KMS-11 (cell line): ENCODE data around the gene RIOK2.

Source experiments
- H2AFZ ChIP-seq: fragments of 200-600 bp; sonication (generic); 2 replicates; pipeline ENCODE4 v1.6.1; 2016; ENCODE audit warnings: antibody characterized with exemption, mixed run types, low read depth
- H3K27ac ChIP-seq: fragments of 200-600 bp; sonication (generic); 2 replicates; pipeline ENCODE4 v1.6.1; 2016; ENCODE audit warnings: mild to moderate bottlenecking, mixed run types
- H3K27me3 ChIP-seq: fragments of 200-600 bp; sonication (generic); 2 replicates; pipeline ENCODE4 v1.6.1; 2017; ENCODE audit warnings: mild to moderate bottlenecking, low read depth, mixed run types, moderate library complexity; ENCODE audit not compliant: insufficient read depth
- H3K36me3 ChIP-seq: fragments of 200-600 bp; sonication (generic); 2 replicates; pipeline ENCODE4 v1.6.1; 2017; ENCODE audit warnings: mild to moderate bottlenecking, mixed run types; ENCODE audit not compliant: insufficient read depth
- H3K4me1 ChIP-seq: fragments of 200-600 bp; sonication (generic); 2 replicates; pipeline ENCODE4 v1.6.1; 2016; ENCODE audit warnings: mild to moderate bottlenecking, low read depth, mixed run types; ENCODE audit not compliant: poor library complexity, severe bottlenecking
- H3K4me2 ChIP-seq: fragments of 200-600 bp; sonication (generic); 2 replicates; pipeline ENCODE4 v1.7.0; 2016; ENCODE audit warnings: mild to moderate bottlenecking, mixed run types
- H3K4me3 ChIP-seq: fragments of 200-600 bp; sonication (generic); IDR thresholded peaks from 2 replicates; pipeline ENCODE4 v1.6.1; 2017; ENCODE audit warnings: low read depth, low read length, mixed read lengths; ENCODE audit not compliant: insufficient read depth
- H3K79me2 ChIP-seq: fragments of 200-600 bp; sonication (generic); 2 replicates; pipeline ENCODE4 v1.6.1; 2016; ENCODE audit warnings: low read depth, mixed run types; ENCODE audit not compliant: insufficient read depth
- H3K9ac ChIP-seq: fragments of 200-600 bp; sonication (generic); 2 replicates; pipeline ENCODE4 v1.6.1; 2016; ENCODE audit warnings: mild to moderate bottlenecking, mixed run types
- H4K20me1 ChIP-seq: fragments of 200-600 bp; sonication (generic); 2 replicates; pipeline ENCODE4 v1.6.1; 2016; ENCODE audit warnings: mild to moderate bottlenecking, mixed run types; ENCODE audit not compliant: insufficient read depth
- TF ChIP-seq, protein P1 (sequence below): fragments of 200-600 bp; sonication (generic); conservative IDR thresholded peaks from 2 replicates; pipeline ENCODE4 v1.6.1; 2017; ENCODE audit warnings: low read depth, mild to moderate bottlenecking, antibody characterized with exemption, low read length, moderate library complexity, mixed read lengths

Gene RIOK2

GRCh38 chr5:97112230-97112629 is 70.8 kb downstream of the RIOK2 start:
- H3K36me3 ChIP-seq = no peaks in the 10 kb centered on the region
- peaks cover 14% of the 10 kb centered on the region for H3K4me1 ChIP-seq
- no peaks in the 10 kb centered on the region for H3K79me2 ChIP-seq
- H2AFZ ChIP-seq = no peak overlapping the region
- no peak overlapping the region for H3K4me2 ChIP-seq
- no peak overlapping the region for H3K4me3 ChIP-seq
- TF ChIP-seq, protein P1, sequence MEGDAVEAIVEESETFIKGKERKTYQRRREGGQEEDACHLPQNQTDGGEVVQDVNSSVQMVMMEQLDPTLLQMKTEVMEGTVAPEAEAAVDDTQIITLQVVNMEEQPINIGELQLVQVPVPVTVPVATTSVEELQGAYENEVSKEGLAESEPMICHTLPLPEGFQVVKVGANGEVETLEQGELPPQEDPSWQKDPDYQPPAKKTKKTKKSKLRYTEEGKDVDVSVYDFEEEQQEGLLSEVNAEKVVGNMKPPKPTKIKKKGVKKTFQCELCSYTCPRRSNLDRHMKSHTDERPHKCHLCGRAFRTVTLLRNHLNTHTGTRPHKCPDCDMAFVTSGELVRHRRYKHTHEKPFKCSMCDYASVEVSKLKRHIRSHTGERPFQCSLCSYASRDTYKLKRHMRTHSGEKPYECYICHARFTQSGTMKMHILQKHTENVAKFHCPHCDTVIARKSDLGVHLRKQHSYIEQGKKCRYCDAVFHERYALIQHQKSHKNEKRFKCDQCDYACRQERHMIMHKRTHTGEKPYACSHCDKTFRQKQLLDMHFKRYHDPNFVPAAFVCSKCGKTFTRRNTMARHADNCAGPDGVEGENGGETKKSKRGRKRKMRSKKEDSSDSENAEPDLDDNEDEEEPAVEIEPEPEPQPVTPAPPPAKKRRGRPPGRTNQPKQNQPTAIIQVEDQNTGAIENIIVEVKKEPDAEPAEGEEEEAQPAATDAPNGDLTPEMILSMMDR = no peak
- H3K27me3 ChIP-seq = no peaks in the 10 kb centered on the region
- H3K27ac ChIP-seq = no peak overlapping the region
- no peaks in the 10 kb centered on the region for H4K20me1 ChIP-seq
- no peak overlapping the region for H3K9ac ChIP-seq

GRCh38 chr5:97111616-97112015 is 71.4 kb downstream of the RIOK2 start:
- H3K4me1 ChIP-seq = peaks cover 14% of the 10 kb centered on the region
- H3K9ac ChIP-seq = no peak overlapping the region
- no peak overlapping the region for H3K4me2 ChIP-seq
- no peak overlapping the region for H3K27ac ChIP-seq
- H2AFZ ChIP-seq = no peak overlapping the region
- H4K20me1 ChIP-seq = no peaks in the 10 kb centered on the region
- H3K4me3 ChIP-seq = no peak overlapping the region
- no peaks in the 10 kb centered on the region for H3K36me3 ChIP-seq
- no peaks in the 10 kb centered on the region for H3K27me3 ChIP-seq
- no peaks in the 10 kb centered on the region for H3K79me2 ChIP-seq
- TF ChIP-seq, protein P1 = no peak

GRCh38 chr5:97111004-97111403 is 72.0 kb downstream of the RIOK2 start:
- no peaks in the 10 kb centered on the region for H3K36me3 ChIP-seq

More at GRCh38 chr5:97111004-97111403, 72.0 kb downstream of the RIOK2 start:
- Histone ChIP-seq H3K4me3 (no peak overlapping the region), H3K27ac (no peak overlapping the region), H4K20me1 (no peaks in the 10 kb centered on the region), H3K4me1 (peaks cover 11% of the 10 kb centered on the region), H2AFZ (no peak overlapping the region), H3K79me2 (no peaks in the 10 kb centered on the region), H3K4me2 (no peak overlapping the region), H3K27me3 (no peaks in the 10 kb centered on the region), H3K9ac (no peak overlapping the region)
- TF ChIP-seq, protein P1 = no peak
